ENCODE measurements around the gene SLC7A5.
"Not testable (repeated sequence)": the region's sequence is repeated elsewhere in the genome, so short reads cannot be mapped to it uniquely, and the experiment has no call there.

DNA sequence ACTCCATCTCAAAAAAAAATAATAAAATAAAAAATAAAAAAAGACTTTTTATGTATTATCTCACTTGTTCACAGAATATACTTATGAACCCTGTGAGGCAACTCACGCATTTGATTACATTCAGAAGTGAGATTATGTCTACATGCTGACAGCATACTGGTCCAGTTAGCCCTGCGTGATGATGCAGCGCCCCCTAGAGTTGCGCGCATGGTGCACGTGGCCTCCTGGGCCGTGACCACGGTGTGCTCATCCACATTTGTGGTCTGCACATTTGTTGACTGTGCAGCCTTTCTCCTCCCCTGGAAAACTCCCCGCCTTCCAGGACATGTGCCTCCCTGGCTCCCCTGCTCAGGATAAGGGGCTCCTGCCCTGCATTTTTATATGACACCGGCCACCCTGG, 20.5 kb upstream of the SLC7A5 start:
- TF ChIP-seq ZNF614 (CRISPR knock-in tag; IDR thresholded peaks at IDR 0.05; ENCODE audit: borderline replicate concordance); CHCHD3 (CRISPR knock-in tag; IDR thresholded peaks at IDR 0.05); ZNF782 (CRISPR knock-in tag; IDR thresholded peaks at IDR 0.05; ENCODE audit: borderline replicate concordance); THAP11 (CRISPR knock-in tag; IDR thresholded peaks at IDR 0.05); DR1 (CRISPR knock-in tag; IDR thresholded peaks at IDR 0.05); ZNF546 (CRISPR knock-in tag; conservative IDR thresholded peaks at IDR 0.05); KDM1A (CRISPR knock-in tag; IDR thresholded peaks at IDR 0.05); HNRNPK (IDR thresholded peaks at IDR 0.05; ENCODE audit: low read depth, low read length, poor library complexity, severe bottlenecking): not testable (repeated sequence)
- TF ChIP-seq, protein P1, sequence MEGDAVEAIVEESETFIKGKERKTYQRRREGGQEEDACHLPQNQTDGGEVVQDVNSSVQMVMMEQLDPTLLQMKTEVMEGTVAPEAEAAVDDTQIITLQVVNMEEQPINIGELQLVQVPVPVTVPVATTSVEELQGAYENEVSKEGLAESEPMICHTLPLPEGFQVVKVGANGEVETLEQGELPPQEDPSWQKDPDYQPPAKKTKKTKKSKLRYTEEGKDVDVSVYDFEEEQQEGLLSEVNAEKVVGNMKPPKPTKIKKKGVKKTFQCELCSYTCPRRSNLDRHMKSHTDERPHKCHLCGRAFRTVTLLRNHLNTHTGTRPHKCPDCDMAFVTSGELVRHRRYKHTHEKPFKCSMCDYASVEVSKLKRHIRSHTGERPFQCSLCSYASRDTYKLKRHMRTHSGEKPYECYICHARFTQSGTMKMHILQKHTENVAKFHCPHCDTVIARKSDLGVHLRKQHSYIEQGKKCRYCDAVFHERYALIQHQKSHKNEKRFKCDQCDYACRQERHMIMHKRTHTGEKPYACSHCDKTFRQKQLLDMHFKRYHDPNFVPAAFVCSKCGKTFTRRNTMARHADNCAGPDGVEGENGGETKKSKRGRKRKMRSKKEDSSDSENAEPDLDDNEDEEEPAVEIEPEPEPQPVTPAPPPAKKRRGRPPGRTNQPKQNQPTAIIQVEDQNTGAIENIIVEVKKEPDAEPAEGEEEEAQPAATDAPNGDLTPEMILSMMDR (CRISPR knock-in tag; IDR thresholded peaks at IDR 0.05), result peak; percentile 72
- TF ChIP-seq, protein P2, sequence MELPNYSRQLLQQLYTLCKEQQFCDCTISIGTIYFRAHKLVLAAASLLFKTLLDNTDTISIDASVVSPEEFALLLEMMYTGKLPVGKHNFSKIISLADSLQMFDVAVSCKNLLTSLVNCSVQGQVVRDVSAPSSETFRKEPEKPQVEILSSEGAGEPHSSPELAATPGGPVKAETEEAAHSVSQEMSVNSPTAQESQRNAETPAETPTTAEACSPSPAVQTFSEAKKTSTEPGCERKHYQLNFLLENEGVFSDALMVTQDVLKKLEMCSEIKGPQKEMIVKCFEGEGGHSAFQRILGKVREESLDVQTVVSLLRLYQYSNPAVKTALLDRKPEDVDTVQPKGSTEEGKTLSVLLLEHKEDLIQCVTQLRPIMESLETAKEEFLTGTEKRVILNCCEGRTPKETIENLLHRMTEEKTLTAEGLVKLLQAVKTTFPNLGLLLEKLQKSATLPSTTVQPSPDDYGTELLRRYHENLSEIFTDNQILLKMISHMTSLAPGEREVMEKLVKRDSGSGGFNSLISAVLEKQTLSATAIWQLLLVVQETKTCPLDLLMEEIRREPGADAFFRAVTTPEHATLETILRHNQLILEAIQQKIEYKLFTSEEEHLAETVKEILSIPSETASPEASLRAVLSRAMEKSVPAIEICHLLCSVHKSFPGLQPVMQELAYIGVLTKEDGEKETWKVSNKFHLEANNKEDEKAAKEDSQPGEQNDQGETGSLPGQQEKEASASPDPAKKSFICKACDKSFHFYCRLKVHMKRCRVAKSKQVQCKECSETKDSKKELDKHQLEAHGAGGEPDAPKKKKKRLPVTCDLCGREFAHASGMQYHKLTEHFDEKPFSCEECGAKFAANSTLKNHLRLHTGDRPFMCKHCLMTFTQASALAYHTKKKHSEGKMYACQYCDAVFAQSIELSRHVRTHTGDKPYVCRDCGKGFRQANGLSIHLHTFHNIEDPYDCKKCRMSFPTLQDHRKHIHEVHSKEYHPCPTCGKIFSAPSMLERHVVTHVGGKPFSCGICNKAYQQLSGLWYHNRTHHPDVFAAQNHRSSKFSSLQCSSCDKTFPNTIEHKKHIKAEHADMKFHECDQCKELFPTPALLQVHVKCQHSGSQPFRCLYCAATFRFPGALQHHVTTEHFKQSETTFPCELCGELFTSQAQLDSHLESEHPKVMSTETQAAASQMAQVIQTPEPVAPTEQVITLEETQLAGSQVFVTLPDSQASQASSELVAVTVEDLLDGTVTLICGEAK (IDR thresholded peaks at IDR 0.05), result not testable (repeated sequence)
- TF ChIP-seq, protein P2 (CRISPR knock-in tag; IDR thresholded peaks at IDR 0.05), result not testable (repeated sequence)
